Trophoblast cell (in vitro differentiated cells and primary cell): ENCODE measurements around the gene SEC14L6.

Experiments used
- DNase-seq, 2 donors: peaks; one replicate each; pipeline ENCODE4 v3.0.0-alpha.2; 2016
- H2AFZ ChIP-seq: 2 replicates; pipeline ENCODE4 v1.6.1; 2013; ENCODE audit warnings: low read length, moderate library complexity, mild to moderate bottlenecking; ENCODE audit not compliant: insufficient read depth, poor library complexity
- H2AK5ac ChIP-seq: 2 replicates; pipeline ENCODE4 v1.6.1; 2013; ENCODE audit warnings: mild to moderate bottlenecking, low read length
- H2BK120ac ChIP-seq: 2 replicates; pipeline ENCODE4 v1.6.1; 2013; ENCODE audit warnings: low read length, mild to moderate bottlenecking, moderate library complexity; ENCODE audit not compliant: insufficient read depth, poor library complexity
- H2BK12ac ChIP-seq: 2 replicates; pipeline ENCODE4 v1.6.1; 2013; ENCODE audit warnings: mild to moderate bottlenecking, low read length, moderate library complexity
- H2BK5ac ChIP-seq: 2 replicates; pipeline ENCODE4 v1.6.1; 2013; ENCODE audit warnings: low read length, low read depth, moderate library complexity, mild to moderate bottlenecking; ENCODE audit not compliant: poor library complexity
- H3K14ac ChIP-seq: 2 replicates; pipeline ENCODE4 v1.6.1; 2013; ENCODE audit warnings: mild to moderate bottlenecking, low read length
- H3K18ac ChIP-seq: 2 replicates; pipeline ENCODE4 v1.6.1; 2013; ENCODE audit warnings: mild to moderate bottlenecking, low read length
- H3K23ac ChIP-seq: 2 replicates; pipeline ENCODE4 v1.6.1; 2013; ENCODE audit warnings: low read length
- H3K27ac ChIP-seq: 2 replicates; pipeline ENCODE4 v1.5.1; 2013; ENCODE audit warnings: low read depth, mild to moderate bottlenecking, inconsistent platforms, low read length, moderate library complexity
- H3K27me3 ChIP-seq: 2 replicates; pipeline ENCODE4 v1.6.1; 2013; ENCODE audit warnings: inconsistent platforms, mild to moderate bottlenecking, low read length, moderate library complexity; ENCODE audit not compliant: insufficient read depth
- H3K36me3 ChIP-seq, 2 experiments: 1 replicate in 1 of 2; 2 replicates in 1 of 2; pipeline ENCODE4 v1.6.1; 2013; ENCODE audit warnings: low read length in 2 of 2, mild to moderate bottlenecking in 2 of 2, moderate library complexity in 1 of 2; ENCODE audit not compliant: insufficient read depth in 2 of 2, control insufficient read depth in 1 of 2
- H3K4ac ChIP-seq: 2 replicates; pipeline ENCODE4 v1.6.1; 2013; ENCODE audit warnings: low read depth, mild to moderate bottlenecking, low read length, moderate library complexity
- H3K4me1 ChIP-seq, 2 experiments: 1 replicate in 1 of 2; 2 replicates in 1 of 2; pipeline ENCODE4 v1.6.1; 2013; ENCODE audit warnings: low read length in 2 of 2, mild to moderate bottlenecking in 2 of 2, moderate library complexity in 1 of 2; ENCODE audit not compliant: insufficient read depth in 2 of 2, control insufficient read depth in 1 of 2
- H3K4me2 ChIP-seq: 2 replicates; pipeline ENCODE4 v1.6.1; 2013; ENCODE audit warnings: inconsistent platforms, mild to moderate bottlenecking, low read length, moderate library complexity
- H3K4me3 ChIP-seq: 2 replicates; pipeline ENCODE4 v1.5.1; 2013; ENCODE audit warnings: mild to moderate bottlenecking, low read depth, low read length, inconsistent platforms
- H3K79me1 ChIP-seq: one replicate; pipeline ENCODE4 v1.6.1; 2013; ENCODE audit warnings: low read length
- H3K79me2 ChIP-seq: 2 replicates; pipeline ENCODE4 v1.6.1; 2013; ENCODE audit warnings: low read length, mild to moderate bottlenecking; ENCODE audit not compliant: control insufficient read depth, insufficient read depth, poor library complexity
- H3K9ac ChIP-seq: 2 replicates; pipeline ENCODE4 v1.6.1; 2013; ENCODE audit warnings: mild to moderate bottlenecking, low read length
- H3K9me3 ChIP-seq: 2 replicates; pipeline ENCODE4 v1.6.1; 2013; ENCODE audit warnings: low read depth, mild to moderate bottlenecking, control low read depth, inconsistent platforms, low read length; ENCODE audit not compliant: insufficient read depth
- H4K12ac ChIP-seq: 2 replicates; pipeline ENCODE4 v1.6.1; 2013; ENCODE audit warnings: low read depth, mild to moderate bottlenecking, low read length, moderate library complexity
- H4K8ac ChIP-seq: 2 replicates; pipeline ENCODE4 v1.6.1; 2013; ENCODE audit warnings: low read depth, mild to moderate bottlenecking, low read length, moderate library complexity
- H4K91ac ChIP-seq: one replicate; pipeline ENCODE4 v1.6.1; 2013; ENCODE audit warnings: low read depth, mild to moderate bottlenecking, low read length, moderate library complexity
- WGBS: extraction: QIAGEN DNeasy Blood & Tissue Kit; methylation state at CpG from one replicate; pipeline ENCODE4 v1.1.7; 2013; ENCODE audit warnings: missing lambda C conversion rate; ENCODE audit not compliant: insufficient read length, insufficient coverage; ENCODE audit errors: extremely low coverage; 5-methylcytosine and 5-hydroxymethylcytosine counted together

The SEC14L6 gene

DNA sequence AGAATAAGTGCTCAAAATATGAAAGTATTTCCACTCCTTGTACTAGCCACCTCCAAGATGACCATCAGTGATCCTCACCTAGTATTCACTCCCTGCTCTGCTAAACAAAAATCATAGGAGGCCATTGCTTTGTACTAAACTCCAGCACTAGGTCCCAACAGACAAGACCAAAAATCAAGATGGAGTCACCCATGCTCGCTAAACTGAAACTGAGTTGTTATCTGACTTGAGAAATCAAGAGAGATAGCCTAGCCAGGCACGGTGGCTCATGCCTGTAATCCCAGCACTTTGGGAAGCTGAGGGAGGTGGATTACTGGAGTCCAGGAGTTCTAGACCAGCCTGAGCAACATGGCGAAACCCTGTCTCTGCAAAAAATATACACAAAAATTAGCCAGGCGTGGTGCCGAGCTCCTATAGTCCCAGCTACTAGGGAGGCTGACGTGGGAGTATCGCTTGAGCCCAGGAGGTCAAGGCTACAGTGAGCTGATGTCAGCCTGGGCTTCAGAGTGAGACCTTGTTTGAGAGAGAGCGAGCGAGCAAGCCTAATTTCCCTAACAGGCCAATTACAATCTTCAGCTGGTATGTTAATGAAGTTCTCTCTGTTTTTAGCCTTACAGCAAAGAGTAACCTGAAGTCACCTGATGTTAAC is 9.3 kb downstream of the SEC14L6 start:
- peaks cover 2% of the 10 kb centered on the region for H3K27me3 ChIP-seq
- no peak overlapping the region for H2AK5ac ChIP-seq
- no peak overlapping the region for H3K23ac ChIP-seq
- no peak overlapping the region for H3K4ac ChIP-seq
- H2AFZ ChIP-seq = no peak overlapping the region
- H2BK12ac ChIP-seq = no peak overlapping the region
- H3K4me1 ChIP-seq = peaks cover 0 to 2% of the 10 kb centered on the region in 2 experiments
- no peak overlapping the region for H4K8ac ChIP-seq
- no peak overlapping the region for H2BK5ac ChIP-seq
- no peak overlapping the region for H2BK120ac ChIP-seq
- H4K91ac ChIP-seq = no peak overlapping the region
- H3K4me3 ChIP-seq = no peak overlapping the region
- H3K79me2 ChIP-seq = no peaks in the 10 kb centered on the region
- H3K36me3 ChIP-seq = no peaks in the 10 kb centered on the region
- peaks cover 4% of the 10 kb centered on the region for H3K9me3 ChIP-seq
- no peaks in the 10 kb centered on the region for H3K79me1 ChIP-seq
- WGBS = no CpG with 5 or more reads among the region's 9 CpGs
- no peak overlapping the region for H3K9ac ChIP-seq
- no peak overlapping the region for H3K18ac ChIP-seq
- H3K27ac ChIP-seq = no peak overlapping the region
- no peak overlapping the region for H4K12ac ChIP-seq
- no peak overlapping the region for H3K14ac ChIP-seq
- H3K4me2 ChIP-seq = no peak overlapping the region
- no peak for DNase-seq

DNA sequence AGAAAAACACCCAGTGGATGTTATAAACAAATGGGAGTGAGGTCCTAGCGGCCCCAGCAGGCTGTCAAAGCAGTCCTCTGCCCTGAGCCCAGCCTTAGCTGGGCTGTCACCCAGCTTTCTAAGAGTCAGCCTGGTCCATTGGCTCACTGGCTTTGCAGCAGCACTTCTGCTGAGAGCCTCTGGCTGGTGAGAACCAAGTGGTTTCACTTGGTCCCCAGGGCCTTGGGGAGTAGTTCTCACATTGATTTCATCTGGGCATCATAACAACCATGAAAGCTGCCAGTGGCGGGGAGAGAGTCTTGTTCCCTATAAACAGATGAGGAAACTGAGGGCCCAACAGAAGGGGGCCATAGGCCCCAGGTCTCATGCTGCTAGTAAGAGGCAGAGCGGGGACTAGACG is 11.4 kb downstream of the SEC14L6 start:
- no peak overlapping the region for H3K27ac ChIP-seq
- no peak overlapping the region for H2BK120ac ChIP-seq
- H4K91ac ChIP-seq = no peak overlapping the region
- no peak overlapping the region for H3K9ac ChIP-seq
- H2BK5ac ChIP-seq = no peak overlapping the region
- no peak overlapping the region for H3K4ac ChIP-seq
- H3K14ac ChIP-seq = no peak overlapping the region
- no peak for DNase-seq
- no peak overlapping the region for H3K23ac ChIP-seq
- H3K9me3 ChIP-seq = peaks cover 3% of the 10 kb centered on the region
- no peaks in the 10 kb centered on the region for H3K36me3 ChIP-seq
- H3K27me3 ChIP-seq = no peaks in the 10 kb centered on the region
- no peaks in the 10 kb centered on the region for H3K79me1 ChIP-seq
- H2AK5ac ChIP-seq = no peak overlapping the region
- H3K4me3 ChIP-seq = no peak overlapping the region
- H2BK12ac ChIP-seq = no peak overlapping the region
- peaks cover 0 to 2% of the 10 kb centered on the region in 2 experiments for H3K4me1 ChIP-seq
- WGBS = no CpG with 5 or more reads among the region's 4 CpGs
- H3K4me2 ChIP-seq = no peak overlapping the region
- H4K12ac ChIP-seq = no peak overlapping the region
- H2AFZ ChIP-seq = no peak overlapping the region
- H3K79me2 ChIP-seq = no peaks in the 10 kb centered on the region
- H3K18ac ChIP-seq = no peak overlapping the region
- no peak overlapping the region for H4K8ac ChIP-seq

DNA sequence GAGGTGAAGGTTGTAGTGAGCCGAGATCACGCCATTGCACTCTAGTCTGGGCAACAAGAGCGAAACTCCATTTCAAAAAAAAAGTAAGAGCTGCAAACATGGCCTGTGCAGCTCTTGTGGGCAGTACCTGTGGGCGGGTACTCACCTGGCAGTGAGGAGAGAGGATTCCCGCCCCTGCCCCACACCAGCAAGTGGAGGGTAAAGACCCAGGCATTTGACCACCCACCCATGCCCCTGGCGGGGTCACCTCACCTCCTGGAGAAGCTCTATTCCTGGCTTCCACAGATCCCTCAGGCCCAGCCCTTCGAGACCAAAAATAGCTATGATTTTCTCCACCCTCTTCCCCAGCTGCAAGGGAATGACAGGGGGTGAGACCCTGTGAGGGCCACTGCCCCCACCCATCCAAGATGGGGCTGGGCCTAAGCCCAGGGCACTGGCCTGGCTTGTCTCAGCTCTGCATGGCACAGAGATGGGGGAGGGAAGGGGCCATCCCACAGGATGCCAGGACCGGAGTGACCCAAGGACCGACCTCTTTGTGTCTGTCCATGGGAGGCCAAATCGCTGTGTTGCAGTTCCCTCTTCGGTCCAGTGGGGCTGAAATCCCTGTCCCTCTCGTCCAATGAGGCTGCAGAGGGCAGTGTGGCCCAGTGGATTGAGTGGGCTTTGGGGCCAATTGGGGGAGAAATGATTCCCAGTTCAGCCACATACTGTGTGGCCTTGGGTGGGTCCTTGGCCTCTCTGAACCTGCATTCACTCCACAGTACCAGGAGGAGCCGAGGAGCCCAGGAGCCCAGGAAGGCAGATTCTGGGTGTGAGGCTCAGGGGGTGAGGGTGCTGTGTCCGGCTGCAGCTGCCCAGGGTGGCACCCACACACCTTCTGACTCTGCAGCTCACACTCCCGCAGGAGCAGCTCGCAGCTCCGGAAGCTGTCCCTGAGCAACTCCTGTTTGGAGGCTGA is 14.6 kb downstream of the SEC14L6 start:
- no peak overlapping the region for H4K91ac ChIP-seq
- no peaks in the 10 kb centered on the region for H3K79me1 ChIP-seq
- no peak overlapping the region for H3K23ac ChIP-seq
- H3K4me3 ChIP-seq = no peak overlapping the region
- no peak overlapping the region for H3K4ac ChIP-seq
- H2BK12ac ChIP-seq = no peak overlapping the region
- WGBS = no CpG with 5 or more reads among the region's 17 CpGs
- H3K18ac ChIP-seq = no peak overlapping the region
- H3K27ac ChIP-seq = no peak overlapping the region
- H4K12ac ChIP-seq = no peak overlapping the region
- peaks cover 0 to 2% of the 10 kb centered on the region in 2 experiments for H3K4me1 ChIP-seq
- H3K79me2 ChIP-seq = no peaks in the 10 kb centered on the region
- H3K36me3 ChIP-seq = no peaks in the 10 kb centered on the region
- H3K14ac ChIP-seq = no peak overlapping the region
- no peak overlapping the region for H3K4me2 ChIP-seq
- no peak overlapping the region for H4K8ac ChIP-seq
- DNase-seq = no peak
- no peak overlapping the region for H2BK5ac ChIP-seq
- no peak overlapping the region for H2AK5ac ChIP-seq
- no peak overlapping the region for H2BK120ac ChIP-seq
- H3K9me3 ChIP-seq = no peaks in the 10 kb centered on the region
- H2AFZ ChIP-seq = no peak overlapping the region
- H3K27me3 ChIP-seq = no peaks in the 10 kb centered on the region
- no peak overlapping the region for H3K9ac ChIP-seq

- H3K36me3 ChIP-seq = no peaks in the 10 kb centered on the region
- peak; percentile 60 to 75 for DNase-seq
- H2BK12ac ChIP-seq = no peak overlapping the region
- no peaks in the 10 kb centered on the region for H3K79me1 ChIP-seq
- H4K8ac ChIP-seq = no peak overlapping the region
- no peak overlapping the region for H4K91ac ChIP-seq
- no CpG with 5 or more reads among the region's 4 CpGs for WGBS
- H3K9me3 ChIP-seq = peaks cover 3% of the 10 kb centered on the region
- no peaks in the 10 kb centered on the region for H3K79me2 ChIP-seq
- H3K23ac ChIP-seq = no peak overlapping the region
- H3K14ac ChIP-seq = no peak overlapping the region
- no peak overlapping the region for H3K27ac ChIP-seq
- no peak overlapping the region for H2BK120ac ChIP-seq
- no peak overlapping the region for H3K4me2 ChIP-seq
- no peak overlapping the region for H2AK5ac ChIP-seq
- no peak overlapping the region for H2AFZ ChIP-seq
- no peak overlapping the region for H3K4me3 ChIP-seq
- H3K18ac ChIP-seq = no peak overlapping the region
- H3K27me3 ChIP-seq = no peaks in the 10 kb centered on the region
- H3K4ac ChIP-seq = no peak overlapping the region
- no peak overlapping the region for H3K9ac ChIP-seq
- H4K12ac ChIP-seq = no peak overlapping the region
- H3K4me1 ChIP-seq = no peaks in the 10 kb centered on the region
- H2BK5ac ChIP-seq = no peak overlapping the region
Observed at GRCh38 chr22:30526656-30527055, 19.9 kb downstream of the SEC14L6 start.
